H9 (cell line): ENCODE data around the gene IMMP2L. TPM values are rescaled to one million over a fixed set of nuclear protein-coding genes. Genes with fewer than 3 reads are reported as not detected.

Source experiments
- DNase-seq: peaks from one replicate; pipeline ENCODE4 v3.0.0-alpha.2; 2017
- H2AFZ ChIP-seq: one replicate; pipeline ENCODE4 v1.6.1; 2013; ENCODE audit warnings: mild to moderate bottlenecking, low read length, control low read depth, moderate library complexity
- H2AK5ac ChIP-seq: 2 replicates; pipeline ENCODE4 v1.6.1; 2013; ENCODE audit warnings: low read length, control low read depth, mixed read lengths; ENCODE audit not compliant: insufficient read length
- H2BK120ac ChIP-seq: one replicate; pipeline ENCODE4 v1.6.1; 2013; ENCODE audit warnings: low read depth, mild to moderate bottlenecking, low read length, control low read depth, inconsistent platforms; ENCODE audit not compliant: poor library complexity, severe bottlenecking
- H2BK12ac ChIP-seq: 2 replicates; pipeline ENCODE4 v1.6.1; 2013; ENCODE audit warnings: low read length, control low read depth, mixed read lengths, low read depth; ENCODE audit not compliant: insufficient read length
- H2BK15ac ChIP-seq: 2 replicates; pipeline ENCODE4 v1.6.1; 2013; ENCODE audit warnings: low read depth, low read length, control low read depth
- H2BK20ac ChIP-seq: one replicate; pipeline ENCODE4 v1.6.1; 2013; ENCODE audit warnings: low read depth, mild to moderate bottlenecking, low read length, control low read depth, inconsistent platforms; ENCODE audit not compliant: poor library complexity, severe bottlenecking
- H2BK5ac ChIP-seq: 2 replicates; pipeline ENCODE4 v1.6.1; 2013; ENCODE audit warnings: low read length, control low read depth, mixed read lengths; ENCODE audit not compliant: insufficient read length
- H3K14ac ChIP-seq: 2 replicates; pipeline ENCODE4 v1.6.1; 2013; ENCODE audit warnings: low read length, control low read depth; ENCODE audit not compliant: insufficient read depth
- H3K18ac ChIP-seq: 2 replicates; pipeline ENCODE4 v1.6.1; 2013; ENCODE audit warnings: low read depth, mild to moderate bottlenecking, mixed read lengths, low read length, control low read depth; ENCODE audit not compliant: insufficient read length
- H3K23ac ChIP-seq: 2 replicates; pipeline ENCODE4 v1.6.1; 2013; ENCODE audit warnings: low read length, control low read depth, mixed read lengths, low read depth; ENCODE audit not compliant: insufficient read length
- H3K23me2 ChIP-seq: 2 replicates; pipeline ENCODE4 v1.6.1; 2013; ENCODE audit warnings: low read depth, mild to moderate bottlenecking, mixed read lengths, low read length, control low read depth; ENCODE audit not compliant: insufficient read length, poor library complexity, severe bottlenecking
- H3K27ac ChIP-seq: 2 replicates; pipeline ENCODE4 v1.5.1; 2013; ENCODE audit warnings: low read length, control low read depth, mixed read lengths, low read depth; ENCODE audit not compliant: insufficient read length
- H3K27me3 ChIP-seq: 2 replicates; pipeline ENCODE4 v1.6.1; 2013; ENCODE audit warnings: low read length, control low read depth, inconsistent platforms; ENCODE audit not compliant: insufficient read depth
- H3K4ac ChIP-seq: 2 replicates; pipeline ENCODE4 v1.6.1; 2013; ENCODE audit warnings: low read depth, mild to moderate bottlenecking, control low read depth, inconsistent platforms, low read length, moderate library complexity
- H3K4me1 ChIP-seq: 2 replicates; pipeline ENCODE4 v1.6.1; 2013; ENCODE audit warnings: low read length, control low read depth, inconsistent platforms; ENCODE audit not compliant: insufficient read depth
- H3K4me2 ChIP-seq: 2 replicates; pipeline ENCODE4 v1.6.1; 2013; ENCODE audit warnings: low read length, control low read depth, mixed read lengths; ENCODE audit not compliant: insufficient read length, insufficient read depth
- H3K56ac ChIP-seq: 2 replicates; pipeline ENCODE4 v1.6.1; 2013; ENCODE audit warnings: low read depth, mild to moderate bottlenecking, mixed read lengths, low read length, control low read depth; ENCODE audit not compliant: insufficient read length
- H3K79me1 ChIP-seq: 2 replicates; pipeline ENCODE4 v1.6.1; 2013; ENCODE audit warnings: low read depth, mild to moderate bottlenecking, moderate library complexity, low read length, control low read depth, inconsistent platforms; ENCODE audit not compliant: insufficient read depth, poor library complexity, severe bottlenecking
- H3K79me2 ChIP-seq: 2 replicates; pipeline ENCODE4 v1.6.1; 2013; ENCODE audit warnings: low read length, control low read depth, inconsistent platforms; ENCODE audit not compliant: insufficient read depth
- H3K9ac ChIP-seq: 2 replicates; pipeline ENCODE4 v1.6.1; 2013; ENCODE audit warnings: low read length, control low read depth, mixed read lengths; ENCODE audit not compliant: insufficient read length; ENCODE audit errors: extremely low read depth
- H3K9me3 ChIP-seq: one replicate; pipeline ENCODE4 v1.6.1; 2013; ENCODE audit warnings: low read depth, low read length, inconsistent platforms; ENCODE audit not compliant: control insufficient read depth
- H3T11ph ChIP-seq: one replicate; pipeline ENCODE4 v1.6.1; 2013; ENCODE audit warnings: mild to moderate bottlenecking, low read length, control low read depth, inconsistent platforms
- H4K20me1 ChIP-seq: one replicate; pipeline ENCODE4 v1.6.1; 2013; ENCODE audit not compliant: control insufficient read depth, insufficient read length, insufficient read depth
- H4K5ac ChIP-seq: 2 replicates; pipeline ENCODE4 v1.6.1; 2013; ENCODE audit warnings: low read depth, mild to moderate bottlenecking, mixed read lengths, low read length, control low read depth; ENCODE audit not compliant: insufficient read length
- H4K8ac ChIP-seq: replicated peaks from 2 replicates; pipeline ENCODE4 v1.6.1; 2013; ENCODE audit warnings: low read length, control low read depth, mixed read lengths, low read depth; ENCODE audit not compliant: insufficient read length
- H4K91ac ChIP-seq: 2 replicates; pipeline ENCODE4 v1.6.1; 2013; ENCODE audit warnings: low read depth, mild to moderate bottlenecking, moderate library complexity, mixed read lengths, low read length, control low read depth; ENCODE audit not compliant: insufficient read length
- H3K27ac Mint-ChIP-seq, 3 experiments: 2 replicates in 2 of 3; 3 replicates in 1 of 3; pipeline ENCODE4 v1.8.0; 2020 to 2021; ENCODE audit warnings: mixed read lengths in 3 of 3, mild to moderate bottlenecking in 1 of 3, moderate library complexity in 1 of 3
- H3K27me3 Mint-ChIP-seq: 2 replicates; pipeline ENCODE4 v1.8.0; 2021; ENCODE audit warnings: low read depth, mild to moderate bottlenecking, moderate library complexity, mixed read lengths
- H3K36me3 Mint-ChIP-seq, 3 experiments: 2 replicates in 2 of 3; 3 replicates in 1 of 3; pipeline ENCODE4 v1.8.0; 2020 to 2021; ENCODE audit warnings: low read depth in 3 of 3, mixed read lengths in 3 of 3; ENCODE audit not compliant: insufficient read depth in 1 of 3
- H3K4me1 Mint-ChIP-seq, 2 experiments: 2 replicates each; pipeline ENCODE4 v1.8.0; 2020; ENCODE audit warnings: mixed read lengths in 2 of 2
- H3K4me3 Mint-ChIP-seq, 2 experiments: 2 replicates in 1 of 2; 3 replicates in 1 of 2; pipeline ENCODE4 v1.8.0; 2020 to 2021; ENCODE audit warnings: mild to moderate bottlenecking in 2 of 2, mixed read lengths in 2 of 2, moderate library complexity in 1 of 2
- H3K9me3 Mint-ChIP-seq, 2 experiments: 2 replicates in 1 of 2; 3 replicates in 1 of 2; pipeline ENCODE4 v1.8.0; 2020; ENCODE audit warnings: mild to moderate bottlenecking in 2 of 2, mixed read lengths in 2 of 2, moderate library complexity in 1 of 2
- total RNA-seq: library from RNA; stranded (reverse); gene quantifications from 2 replicates; pipeline ENCODE4 v1.2.1, GENCODE V29; 2021
- TF ChIP-seq, protein P1 (sequence below): fragments of 200-600 bp; sonication (generic); conservative IDR thresholded peaks from 3 replicates; pipeline ENCODE4 v1.8.0; 2021; ENCODE audit warnings: antibody characterized with exemption, mild to moderate bottlenecking

The IMMP2L gene
- total RNA-seq, 1 experiment from 2014 or later = 14.7 TPM

DNA sequence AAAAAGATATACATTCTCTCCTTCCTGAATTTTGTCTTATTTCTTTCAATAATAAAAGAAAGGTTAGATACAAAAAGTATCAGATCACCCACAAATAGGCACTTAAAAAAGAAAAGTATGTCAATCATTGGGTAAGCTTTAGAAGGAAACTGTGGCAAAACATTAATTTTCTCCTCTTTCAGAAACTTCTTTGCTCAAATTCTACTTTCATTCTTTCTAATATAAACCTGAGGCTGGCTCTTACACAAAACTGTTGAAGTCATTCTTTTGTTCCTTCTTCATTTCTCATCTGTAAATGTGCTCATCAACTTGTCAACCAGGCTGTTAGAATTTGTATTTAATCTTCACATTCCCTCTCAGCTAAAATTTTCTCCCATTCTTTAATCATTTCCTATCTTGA is 346.7 kb downstream of the IMMP2L start:
- Mint-ChIP-seq H3K4me3 (no peak overlapping the region), H3K9me3 (peaks cover 0 to 6% of the 10 kb centered on the region in 2 experiments; a peak in 2 of 5 replicates)
- no peak overlapping the region for H2BK12ac ChIP-seq

More for the DNA sequence above, 346.7 kb downstream of the IMMP2L start:
- H2BK20ac ChIP-seq = no peak overlapping the region
- no peak overlapping the region for H3K9ac ChIP-seq
- H3K56ac ChIP-seq = no peak overlapping the region
- H3K79me2 ChIP-seq = no peaks in the 10 kb centered on the region
- DNase-seq = no peak
- H3K23me2 ChIP-seq = no peaks in the 10 kb centered on the region
- no peak overlapping the region for H4K91ac ChIP-seq
- no peaks in the 10 kb centered on the region for H3K9me3 ChIP-seq
- no peak overlapping the region for H2BK15ac ChIP-seq
- H3K18ac ChIP-seq = no peak overlapping the region
- no peak overlapping the region for H3K4ac ChIP-seq
- TF ChIP-seq, protein P1, sequence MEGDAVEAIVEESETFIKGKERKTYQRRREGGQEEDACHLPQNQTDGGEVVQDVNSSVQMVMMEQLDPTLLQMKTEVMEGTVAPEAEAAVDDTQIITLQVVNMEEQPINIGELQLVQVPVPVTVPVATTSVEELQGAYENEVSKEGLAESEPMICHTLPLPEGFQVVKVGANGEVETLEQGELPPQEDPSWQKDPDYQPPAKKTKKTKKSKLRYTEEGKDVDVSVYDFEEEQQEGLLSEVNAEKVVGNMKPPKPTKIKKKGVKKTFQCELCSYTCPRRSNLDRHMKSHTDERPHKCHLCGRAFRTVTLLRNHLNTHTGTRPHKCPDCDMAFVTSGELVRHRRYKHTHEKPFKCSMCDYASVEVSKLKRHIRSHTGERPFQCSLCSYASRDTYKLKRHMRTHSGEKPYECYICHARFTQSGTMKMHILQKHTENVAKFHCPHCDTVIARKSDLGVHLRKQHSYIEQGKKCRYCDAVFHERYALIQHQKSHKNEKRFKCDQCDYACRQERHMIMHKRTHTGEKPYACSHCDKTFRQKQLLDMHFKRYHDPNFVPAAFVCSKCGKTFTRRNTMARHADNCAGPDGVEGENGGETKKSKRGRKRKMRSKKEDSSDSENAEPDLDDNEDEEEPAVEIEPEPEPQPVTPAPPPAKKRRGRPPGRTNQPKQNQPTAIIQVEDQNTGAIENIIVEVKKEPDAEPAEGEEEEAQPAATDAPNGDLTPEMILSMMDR = no peak
- H3K27ac Mint-ChIP-seq = no peak overlapping the region
- no peak overlapping the region for H3K4me2 ChIP-seq
- H3K79me1 ChIP-seq = no peaks in the 10 kb centered on the region
- H3K27ac ChIP-seq = no peak overlapping the region
- H3K23ac ChIP-seq = no peak overlapping the region
- no peak overlapping the region for H3T11ph ChIP-seq
- no peak overlapping the region for H2AK5ac ChIP-seq
- no peaks in the 10 kb centered on the region for H4K20me1 ChIP-seq
- H4K8ac ChIP-seq = no peak overlapping the region
- no peak overlapping the region for H2AFZ ChIP-seq
- peaks cover 4 to 6% of the 10 kb centered on the region in 2 experiments; a peak in 2 of 4 replicates for H3K4me1 Mint-ChIP-seq
- no peaks in the 10 kb centered on the region for H3K27me3 ChIP-seq
- no peak overlapping the region for H4K5ac ChIP-seq
- H3K4me1 ChIP-seq = no peaks in the 10 kb centered on the region
- H3K14ac ChIP-seq = no peak overlapping the region
- no peak overlapping the region for H2BK5ac ChIP-seq
- H2BK120ac ChIP-seq = no peak overlapping the region
- H3K36me3 Mint-ChIP-seq = peaks cover 0 to 11% (median 0%) of the 10 kb centered on the region in 3 experiments; a peak in 3 of 7 replicates
- no peaks in the 10 kb centered on the region for H3K27me3 Mint-ChIP-seq
